GM12878 (cell line): Measurements from ENCODE around the gene CELSR2. TPM values are rescaled to one million over a fixed set of nuclear protein-coding genes. Genes with fewer than 3 reads are reported as not detected.

ENCODE experiments used
- ATF7 ChIP-seq: fragments of 450-650 bp; IDR thresholded peaks from 2 replicates; pipeline ENCODE4 v1.6.1; 2016; ENCODE audit warnings: low read depth, mild to moderate bottlenecking
- CBFB ChIP-seq: IDR thresholded peaks from 2 replicates; pipeline ENCODE4 v1.6.1; 2016; ENCODE audit warnings: antibody characterized with exemption, low read depth
- CHD2 ChIP-seq: IDR thresholded peaks from 2 replicates; pipeline ENCODE4 v1.6.1; 2011; ENCODE audit warnings: low read depth, low read length, improper control_type of control experiment, borderline replicate concordance
- CREB1 ChIP-seq: IDR thresholded peaks from 2 replicates; pipeline ENCODE4 v1.6.1; 2012; ENCODE audit warnings: low read depth, mild to moderate bottlenecking, inconsistent platforms
- DPF2 ChIP-seq: fragments of 450-650 bp; IDR thresholded peaks from 2 replicates; pipeline ENCODE4 v1.6.1; 2017; ENCODE audit warnings: mild to moderate bottlenecking
- E2F8 ChIP-seq: fragments of 450-650 bp; IDR thresholded peaks from 2 replicates; pipeline ENCODE4 v1.6.1; 2018; ENCODE audit warnings: mild to moderate bottlenecking, low read depth, moderate library complexity; ENCODE audit not compliant: partially characterized antibody
- EGR1 ChIP-seq, 2 experiments: IDR thresholded peaks; 1 replicate in 1 of 2; 2 replicates in 1 of 2; pipeline ENCODE4 v1.6.1; 2011 to 2012; ENCODE audit warnings: low read depth in 2 of 2, low read length in 2 of 2, borderline replicate concordance in 1 of 2, mild to moderate bottlenecking in 1 of 2, moderate library complexity in 1 of 2
- IRF4 ChIP-seq: IDR thresholded peaks from 2 replicates; pipeline ENCODE4 v1.6.1; 2011; ENCODE audit warnings: low read depth, low read length
- JUND ChIP-seq: IDR thresholded peaks from 2 replicates; pipeline ENCODE4 v1.6.1; 2012; ENCODE audit warnings: low read depth, mild to moderate bottlenecking, low read length, improper control_type of control experiment, moderate library complexity
- LARP7 ChIP-seq: fragments of 450-650 bp; IDR thresholded peaks from 2 replicates; pipeline ENCODE4 v1.6.1; 2017; ENCODE audit warnings: mild to moderate bottlenecking
- NBN ChIP-seq: fragments of 450-650 bp; IDR thresholded peaks from 2 replicates; pipeline ENCODE4 v1.6.1; 2016
- NFYA ChIP-seq: IDR thresholded peaks from 2 replicates; pipeline ENCODE4 v1.6.1; 2011; ENCODE audit warnings: low read depth, mild to moderate bottlenecking, low read length, improper control_type of control experiment, borderline replicate concordance
- NR2C2 ChIP-seq: IDR thresholded peaks from 2 replicates; pipeline ENCODE4 v1.6.1; 2011; ENCODE audit warnings: borderline replicate concordance, low read depth; ENCODE audit not compliant: control insufficient read depth, insufficient read length
- PBX3 ChIP-seq: IDR thresholded peaks from 2 replicates; pipeline ENCODE4 v1.6.1; 2011; ENCODE audit warnings: mild to moderate bottlenecking, low read depth, low read length, moderate library complexity; ENCODE audit not compliant: insufficient replicate concordance
- POLR2AphosphoS2 ChIP-seq: IDR thresholded peaks from 2 replicates; pipeline ENCODE4 v1.6.1; 2011; ENCODE audit warnings: low read depth, mild to moderate bottlenecking, low read length, improper control_type of control experiment, moderate library complexity
- RAD51 ChIP-seq: fragments of 450-650 bp; IDR thresholded peaks from 2 replicates; pipeline ENCODE4 v1.6.1; 2016; ENCODE audit warnings: moderate library complexity, mild to moderate bottlenecking, inconsistent platforms
- RELA ChIP-seq: fragments of 450-650 bp; IDR thresholded peaks from 2 replicates; pipeline ENCODE4 v1.8.0; 2014; ENCODE audit warnings: borderline replicate concordance; ENCODE audit not compliant: partially characterized antibody
- RUNX3 ChIP-seq: IDR thresholded peaks from 2 replicates; pipeline ENCODE4 v1.6.1; 2012; ENCODE audit warnings: low read length, inconsistent platforms
- SMAD5 ChIP-seq: IDR thresholded peaks from 2 replicates; pipeline ENCODE4 v1.6.1; 2016; ENCODE audit warnings: antibody characterized with exemption, low read depth
- SMC3 ChIP-seq: IDR thresholded peaks from 2 replicates; pipeline ENCODE4 v1.6.1; 2011; ENCODE audit warnings: low read length, improper control_type of control experiment, borderline replicate concordance
- TCF12 ChIP-seq: IDR thresholded peaks from 2 replicates; pipeline ENCODE4 v1.6.1; 2011; ENCODE audit warnings: low read depth, mild to moderate bottlenecking, low read length
- TCF7 ChIP-seq: IDR thresholded peaks from 2 replicates; pipeline ENCODE4 v1.6.1; 2014; ENCODE audit warnings: antibody characterized with exemption, borderline replicate concordance
- WRNIP1 ChIP-seq: IDR thresholded peaks from 2 replicates; pipeline ENCODE4 v1.6.1; 2011; ENCODE audit warnings: low read depth, low read length, improper control_type of control experiment, borderline replicate concordance
- YBX1 ChIP-seq: fragments of 450-650 bp; IDR thresholded peaks from 2 replicates; pipeline ENCODE4 v1.6.1; 2016; ENCODE audit warnings: antibody characterized with exemption
- YY1 ChIP-seq: IDR thresholded peaks from 2 replicates; pipeline ENCODE4 v1.6.1; 2011; ENCODE audit warnings: low read depth, mild to moderate bottlenecking, low read length
- ZNF384 ChIP-seq: IDR thresholded peaks from 2 replicates; pipeline ENCODE4 v1.6.1; 2012; ENCODE audit warnings: low read depth, mild to moderate bottlenecking, low read length, improper control_type of control experiment, borderline replicate concordance
- polyA plus RNA-seq, 11 experiments: library from polyadenylated mRNA; depleted of rRNA in 4 of 11; unstranded in 6 of 11; stranded (reverse) in 5 of 11; fragments of >200 nt; fragmentation: Nextera tagmentation in 4 of 11; fragmentation: Illumina TruSeq in 1 of 11; extraction: Ambion mirVana in 4 of 11; extraction: Trizol in 1 of 11; gene quantifications; 1 replicate in 1 of 11; 2 replicates in 10 of 11; pipeline versions ENCODE4 v1.2.1 to v1.2.3, GENCODE V29; 2011 to 2016; ENCODE audit warnings: inconsistent platforms in 2 of 11, missing spikeins in 2 of 11, low read depth in 1 of 11
- total RNA-seq, 4 experiments: library from RNA; depleted of rRNA in 3 of 4; stranded (reverse); fragments of >200 nt in 3 of 4; fragmentation: Illumina TruSeq in 1 of 4; extraction: Trizol in 1 of 4; gene quantifications; 2 replicates each; pipeline versions ENCODE4 v1.2.1 to v1.2.3, GENCODE V29; 2013 to 2021
- TF ChIP-seq, protein P1 (sequence below), 3 experiments: IDR thresholded peaks in 2 of 3; conservative IDR thresholded peaks in 1 of 3; 2 replicates each; pipeline ENCODE4 v1.5.1; 2011; ENCODE audit warnings: low read depth in 3 of 3, low read length in 3 of 3, mild to moderate bottlenecking in 3 of 3, control low read depth in 2 of 3, moderate library complexity in 2 of 3, inconsistent platforms in 1 of 3, mixed read lengths in 1 of 3; ENCODE audit not compliant: control insufficient read depth in 2 of 3, insufficient read depth in 1 of 3; ENCODE audit errors: extremely low read depth in 1 of 3

Gene CELSR2
- total and polyA plus RNA-seq, 10 of the 15 experiments (the other 5 are each of a cell fraction or from before 2014, with no cell fraction given), result under 0.01 to 0.15 (median 0.04) TPM; not detected in 2

DNA sequence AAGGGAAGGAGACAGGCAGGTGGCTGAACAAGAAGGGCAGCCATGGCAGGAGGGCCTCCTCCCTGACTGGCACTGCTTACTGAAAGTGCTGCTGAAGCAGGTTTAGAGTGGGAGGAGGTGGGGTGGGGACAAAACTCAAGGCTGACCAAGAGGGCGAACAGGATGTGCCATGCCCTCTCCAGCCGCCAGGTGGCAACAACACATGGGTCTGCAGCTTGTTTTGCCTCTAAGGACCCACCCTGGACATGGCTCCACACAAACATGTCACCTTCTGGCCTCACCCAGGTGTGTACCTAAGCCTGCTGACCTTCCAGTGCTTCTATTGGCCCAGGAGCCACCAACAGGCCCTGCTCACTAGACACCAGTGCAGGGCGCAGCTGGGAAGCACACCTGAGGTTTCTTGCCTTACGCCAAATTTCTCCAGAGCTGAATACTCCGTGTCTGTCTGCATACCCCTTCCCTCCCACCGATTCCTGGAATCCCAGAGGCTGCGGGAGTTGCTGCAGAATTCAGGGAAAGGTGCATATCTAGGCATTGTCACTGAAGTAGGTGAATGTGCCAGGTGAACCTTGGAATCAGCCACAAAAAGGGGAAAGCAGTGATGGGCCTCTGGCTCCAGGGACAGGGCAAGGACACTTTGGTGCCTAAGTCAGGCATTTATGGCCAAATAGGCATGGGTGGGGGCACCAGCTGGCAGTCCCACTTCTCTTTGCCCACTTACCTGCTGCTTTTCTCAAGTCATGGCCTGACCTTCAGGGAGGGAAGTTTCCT is 28.3 kb downstream of the CELSR2 start (continued):
- no peak for TF ChIP-seq RAD51
- no peak for TF ChIP-seq POLR2AphosphoS2
- TF ChIP-seq ATF7, result no peak
- TF ChIP-seq DPF2, result no peak
- TF ChIP-seq, protein P1, sequence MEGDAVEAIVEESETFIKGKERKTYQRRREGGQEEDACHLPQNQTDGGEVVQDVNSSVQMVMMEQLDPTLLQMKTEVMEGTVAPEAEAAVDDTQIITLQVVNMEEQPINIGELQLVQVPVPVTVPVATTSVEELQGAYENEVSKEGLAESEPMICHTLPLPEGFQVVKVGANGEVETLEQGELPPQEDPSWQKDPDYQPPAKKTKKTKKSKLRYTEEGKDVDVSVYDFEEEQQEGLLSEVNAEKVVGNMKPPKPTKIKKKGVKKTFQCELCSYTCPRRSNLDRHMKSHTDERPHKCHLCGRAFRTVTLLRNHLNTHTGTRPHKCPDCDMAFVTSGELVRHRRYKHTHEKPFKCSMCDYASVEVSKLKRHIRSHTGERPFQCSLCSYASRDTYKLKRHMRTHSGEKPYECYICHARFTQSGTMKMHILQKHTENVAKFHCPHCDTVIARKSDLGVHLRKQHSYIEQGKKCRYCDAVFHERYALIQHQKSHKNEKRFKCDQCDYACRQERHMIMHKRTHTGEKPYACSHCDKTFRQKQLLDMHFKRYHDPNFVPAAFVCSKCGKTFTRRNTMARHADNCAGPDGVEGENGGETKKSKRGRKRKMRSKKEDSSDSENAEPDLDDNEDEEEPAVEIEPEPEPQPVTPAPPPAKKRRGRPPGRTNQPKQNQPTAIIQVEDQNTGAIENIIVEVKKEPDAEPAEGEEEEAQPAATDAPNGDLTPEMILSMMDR (IDR thresholded peaks at IDR 0.05 in 2 of 3, conservative IDR thresholded peaks at IDR 0.05 in 1 of 3; ENCODE audit: control insufficient read depth in 2 of 3, extremely low read depth in 1 of 3, insufficient read depth in 1 of 3, low read depth in 3 of 3, low read length in 3 of 3), result peak; percentile 92 to 97 (median 97); a peak in 5 of 6 replicates
- TF ChIP-seq E2F8, result no peak
- no peak for TF ChIP-seq CBFB
- TF ChIP-seq IRF4, result 0 out of 2 replicates have a peak, but pooled peaks have one; percentile 53
- TF ChIP-seq RELA, result peak; percentile 35
- peak; percentile 77 for TF ChIP-seq YY1
- TF ChIP-seq NBN, result 0 out of 2 replicates have a peak, but pooled peaks have one; percentile 37
- no peak for TF ChIP-seq CHD2
- no peak for TF ChIP-seq NFYA
- no peak for TF ChIP-seq CREB1
- TF ChIP-seq SMAD5, result no peak
- TF ChIP-seq TCF12, result no peak
- TF ChIP-seq JUND, result no peak
- no peak for TF ChIP-seq ZNF384
- TF ChIP-seq EGR1 (IDR thresholded peaks at IDR 0.05; ENCODE audit: borderline replicate concordance in 1 of 2, low read depth in 2 of 2, low read length in 2 of 2), result no peak
- TF ChIP-seq LARP7, result peak; percentile 62; the same call in 1 of the 2 replicates
- TF ChIP-seq WRNIP1, result 0 out of 2 replicates have a peak, but pooled peaks have one; percentile 39
- TF ChIP-seq TCF7, result no peak
- no peak for TF ChIP-seq YBX1
- no peak for TF ChIP-seq RUNX3
- TF ChIP-seq SMC3, result peak; percentile 96
- no peak for TF ChIP-seq PBX3
- TF ChIP-seq NR2C2, result no peak
